Mucosa of stomach (tissue), 1 donor: Measurements from ENCODE around the gene FAM89B.

Experiments
- H3K27me3 ChIP-seq: one replicate; pipeline ENCODE4 v1.7.0; 2013; ENCODE audit warnings: mild to moderate bottlenecking, low read length; ENCODE audit not compliant: control insufficient read depth, insufficient read depth
- H3K36me3 ChIP-seq: one replicate; pipeline ENCODE4 v1.7.0; 2013; ENCODE audit warnings: low read length; ENCODE audit not compliant: control insufficient read depth, insufficient read depth
- H3K4me1 ChIP-seq: one replicate; pipeline ENCODE4 v1.7.0; 2013; ENCODE audit warnings: mild to moderate bottlenecking, low read length; ENCODE audit not compliant: control insufficient read depth, insufficient read depth
- H3K4me3 ChIP-seq: one replicate; pipeline ENCODE4 v1.7.0; 2013; ENCODE audit warnings: low read length
- H3K9ac ChIP-seq: one replicate; pipeline ENCODE4 v1.7.0; 2013; ENCODE audit warnings: mild to moderate bottlenecking, low read length, moderate library complexity
- H3K9me3 ChIP-seq: one replicate; pipeline ENCODE4 v1.7.0; 2013; ENCODE audit warnings: mild to moderate bottlenecking, low read length, moderate library complexity; ENCODE audit not compliant: control insufficient read depth
- donor health status: Pancreatic carcinoma.

The FAM89B gene

DNA sequence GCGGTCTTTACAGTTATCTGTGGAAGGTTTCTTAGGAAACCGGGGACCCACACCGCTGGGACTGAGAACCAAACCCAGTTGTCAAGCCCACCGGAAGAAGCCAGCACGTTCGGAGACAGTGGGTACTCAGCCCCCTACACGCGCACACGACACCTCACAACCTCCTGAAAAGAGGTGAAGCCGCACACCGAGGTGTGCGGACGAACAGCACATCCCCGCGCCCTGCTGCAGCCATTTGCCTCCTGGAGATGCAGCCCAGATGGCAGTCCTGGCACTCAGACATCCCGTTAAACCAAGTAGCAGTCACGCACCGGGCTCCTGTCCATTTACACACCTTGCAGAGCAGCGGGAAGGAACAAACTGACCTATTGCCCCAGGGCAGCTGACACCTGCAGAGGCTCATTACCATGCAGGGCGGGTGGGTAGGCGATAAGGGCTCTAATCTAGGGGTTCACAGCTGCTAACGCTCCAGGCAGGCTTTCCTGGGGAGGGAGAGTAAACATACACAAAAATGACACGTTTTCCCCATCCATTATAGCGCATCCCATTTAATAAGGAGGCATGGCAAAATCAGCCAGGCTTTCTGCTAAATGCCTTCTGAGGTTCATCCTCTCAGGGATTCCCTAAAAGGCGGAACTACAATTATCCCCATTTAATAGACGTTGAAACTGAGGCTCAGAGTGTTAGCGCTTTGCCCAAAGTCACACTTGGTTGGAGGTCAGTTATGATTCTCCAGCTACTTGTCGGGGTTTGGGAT is 2.7 kb downstream of the FAM89B start:
- H3K4me3 ChIP-seq: peak overlapping the region; percentile 37
- no peaks in the 10 kb centered on the region for H3K27me3 ChIP-seq
- H3K9ac ChIP-seq: peak overlapping the region; percentile 50
- no peaks in the 10 kb centered on the region for H3K9me3 ChIP-seq
- peaks cover 70% of the 10 kb centered on the region for H3K4me1 ChIP-seq
- peaks cover under 1% of the 10 kb centered on the region for H3K36me3 ChIP-seq

DNA sequence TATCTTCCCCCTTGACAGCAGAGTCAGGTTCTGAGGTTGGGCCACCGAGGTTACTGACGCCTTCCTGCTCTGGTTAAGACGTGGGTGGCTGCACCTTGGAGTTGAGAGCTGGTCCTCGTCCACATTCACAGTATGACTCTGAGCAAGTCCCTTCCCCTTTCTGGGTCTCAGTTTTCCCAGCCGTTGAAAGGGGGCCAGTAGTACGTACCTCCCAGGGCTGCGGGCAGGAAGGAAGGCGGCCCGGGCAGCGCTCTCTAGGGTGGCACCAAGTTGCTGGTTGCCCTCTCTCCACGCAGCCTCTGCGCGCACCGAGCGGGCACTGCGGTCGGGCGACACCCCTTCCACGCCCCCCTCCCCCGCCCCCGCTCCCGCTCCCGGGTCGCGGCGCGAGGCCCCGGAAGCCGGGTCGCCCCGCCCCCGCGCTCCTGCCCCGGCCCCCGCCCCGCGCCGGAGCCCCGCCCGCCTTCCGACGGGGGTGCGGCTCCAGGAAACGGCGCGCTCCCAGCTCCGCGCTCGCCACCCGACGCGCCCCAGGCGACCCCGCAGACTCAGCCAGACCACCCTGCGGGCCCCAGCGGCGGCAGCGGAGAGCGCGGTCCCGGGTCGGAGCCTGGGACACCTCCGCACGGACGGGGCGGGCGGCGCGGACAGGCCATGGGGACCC is 3.4 kb downstream of the FAM89B start, which contains the start of gene EHBP1L1:
TSS of gene EHBP1L1 (plus strand) at position 486 of the 664 bp plus-strand sequence. CDS start 250 bp downstream, outside the sequence.
- Histone ChIP-seq H3K9me3 (no peaks in the 10 kb centered on the region), H3K9ac (peak within 1 kb of the TSS; percentile 79), H3K27me3 (no peaks in the 10 kb centered on the region), H3K4me3 (peak within 1 kb of the TSS; percentile 89), H3K36me3 (peaks cover 6% of the 10 kb centered on the region), H3K4me1 (peaks cover 72% of the 10 kb centered on the region)

DNA sequence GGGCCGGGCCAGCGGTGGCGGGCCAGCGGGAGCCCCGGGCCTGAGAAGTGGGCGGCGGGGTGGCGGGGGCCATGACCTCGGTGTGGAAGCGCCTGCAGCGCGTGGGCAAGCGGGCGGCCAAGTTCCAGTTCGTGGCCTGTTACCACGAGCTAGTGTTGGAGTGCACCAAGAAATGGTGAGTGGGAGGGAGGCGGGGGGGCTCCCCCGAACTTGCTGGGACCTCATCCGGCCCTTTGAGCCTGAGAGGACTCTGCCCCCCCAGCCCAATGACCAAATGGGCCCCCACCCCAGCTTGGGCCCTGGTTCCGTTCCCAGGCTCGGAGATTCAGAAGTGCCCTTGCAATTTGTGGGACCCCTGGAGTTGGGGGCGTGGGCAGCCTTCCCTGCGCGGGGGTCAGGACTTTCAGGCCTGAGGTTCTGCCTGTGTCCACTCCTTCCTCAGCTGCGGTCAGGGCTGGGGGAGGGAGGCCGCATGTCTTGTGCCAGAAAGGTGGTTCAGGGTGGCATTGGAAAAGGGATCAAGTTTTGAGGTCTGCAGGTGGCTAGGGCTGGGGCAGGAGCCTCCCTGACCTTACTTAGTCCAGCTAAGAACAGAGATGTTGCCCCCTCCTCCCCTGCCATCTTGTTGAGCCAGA is 4.0 kb downstream of the FAM89B start:
- Histone ChIP-seq H3K9me3 (no peaks in the 10 kb centered on the region), H3K4me1 (peaks cover 67% of the 10 kb centered on the region), H3K36me3 (peaks cover 12% of the 10 kb centered on the region), H3K27me3 (no peaks in the 10 kb centered on the region), H3K4me3 (peak overlapping the region; percentile 89), H3K9ac (peak overlapping the region; percentile 79)

DNA sequence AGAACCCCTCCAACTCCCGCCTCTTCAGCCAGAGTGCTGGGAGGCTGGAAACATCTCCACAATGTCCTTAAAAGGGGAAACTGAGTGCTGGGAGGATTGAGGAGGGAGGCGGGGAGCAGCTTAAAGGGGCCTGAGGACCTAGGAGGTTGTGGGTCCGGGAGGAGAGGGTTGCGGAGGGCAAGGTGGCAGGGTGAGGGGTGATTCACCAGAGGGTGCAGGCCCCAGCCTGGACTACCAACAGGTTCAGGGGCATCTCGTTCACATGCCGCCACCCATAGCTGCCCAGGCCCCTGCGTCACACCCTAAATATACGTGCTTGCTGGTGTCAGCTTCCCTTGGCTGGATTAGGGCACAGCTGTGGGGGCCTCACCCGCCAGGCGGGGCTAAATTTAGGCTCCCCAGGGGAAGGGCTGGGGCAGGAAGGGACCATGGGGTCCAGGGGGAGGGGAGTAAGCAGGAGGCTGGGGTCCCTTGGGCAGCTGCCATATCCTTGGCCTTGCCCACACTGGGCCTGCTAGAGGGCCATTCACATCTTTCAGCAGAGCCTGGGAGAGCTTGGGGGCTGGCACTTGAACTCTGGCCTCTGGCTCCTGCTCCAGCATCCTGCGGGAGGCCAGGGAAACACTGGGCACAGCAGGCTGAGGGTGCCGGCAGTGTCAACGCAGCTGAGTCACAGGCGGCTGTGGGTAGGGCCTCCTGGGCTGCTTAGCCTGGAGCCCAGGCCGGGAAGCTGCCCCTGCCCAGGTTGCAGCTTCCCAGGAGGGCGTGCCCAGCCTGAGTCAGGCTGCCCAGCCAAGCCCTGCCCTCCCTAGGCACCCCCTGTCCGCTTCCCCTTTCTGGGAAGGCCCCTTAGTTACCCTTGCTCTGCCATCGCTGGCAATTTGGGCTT is 4.8 kb downstream of the FAM89B start:
- Histone ChIP-seq H3K4me3 (peak overlapping the region; percentile 89), H3K4me1 (peaks cover 59% of the 10 kb centered on the region), H3K27me3 (no peaks in the 10 kb centered on the region), H3K36me3 (peaks cover 13% of the 10 kb centered on the region), H3K9me3 (no peaks in the 10 kb centered on the region), H3K9ac (peak overlapping the region; percentile 79)

DNA sequence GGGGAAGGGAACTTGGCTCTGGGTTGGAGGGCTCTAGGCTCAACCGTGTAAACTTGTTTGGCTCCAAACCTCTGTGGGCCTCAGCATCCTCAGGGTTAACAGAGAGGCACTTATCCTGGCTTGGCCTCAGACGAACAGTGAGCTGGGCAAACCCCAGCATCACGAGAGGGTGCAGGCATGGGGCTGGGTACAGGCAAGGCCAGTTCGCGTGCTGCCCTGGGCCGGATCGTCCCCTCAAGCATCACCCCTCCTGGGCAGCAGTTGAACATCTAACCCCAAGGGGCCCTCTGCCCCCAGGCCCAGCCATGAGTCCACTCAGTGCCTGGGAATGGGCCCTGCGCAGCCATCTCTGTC is 5.4 kb downstream of the FAM89B start:
- Histone ChIP-seq H3K4me1 (peaks cover 58% of the 10 kb centered on the region), H3K4me3 (peak overlapping the region; percentile 41), H3K27me3 (no peaks in the 10 kb centered on the region), H3K9ac (peak overlapping the region; percentile 79), H3K36me3 (peaks cover 13% of the 10 kb centered on the region), H3K9me3 (no peaks in the 10 kb centered on the region)

DNA sequence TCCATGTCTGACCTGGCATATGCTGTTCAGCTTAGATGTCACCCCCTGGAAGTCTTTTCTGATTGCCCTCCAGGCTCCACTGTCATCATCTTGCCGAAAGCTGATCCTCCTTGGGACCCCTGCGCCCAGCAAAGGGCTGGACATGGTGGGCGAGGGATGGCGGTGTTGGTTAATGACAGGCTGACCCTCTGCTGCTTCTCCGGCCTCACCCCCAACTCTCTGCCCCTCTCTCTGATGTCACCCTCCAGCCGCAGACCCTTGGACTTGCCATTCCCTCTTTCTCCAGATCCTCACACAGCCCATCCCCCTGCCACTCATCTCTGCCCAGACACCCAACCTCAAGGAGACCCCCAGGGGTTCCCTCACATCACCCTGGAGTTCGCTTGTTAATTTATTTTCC is 5.8 kb downstream of the FAM89B start:
- Histone ChIP-seq H3K4me1 (peaks cover 55% of the 10 kb centered on the region), H3K9ac (peak overlapping the region; percentile 79), H3K36me3 (peaks cover 13% of the 10 kb centered on the region), H3K4me3 (peak overlapping the region; percentile 41), H3K9me3 (no peaks in the 10 kb centered on the region), H3K27me3 (no peaks in the 10 kb centered on the region)

DNA sequence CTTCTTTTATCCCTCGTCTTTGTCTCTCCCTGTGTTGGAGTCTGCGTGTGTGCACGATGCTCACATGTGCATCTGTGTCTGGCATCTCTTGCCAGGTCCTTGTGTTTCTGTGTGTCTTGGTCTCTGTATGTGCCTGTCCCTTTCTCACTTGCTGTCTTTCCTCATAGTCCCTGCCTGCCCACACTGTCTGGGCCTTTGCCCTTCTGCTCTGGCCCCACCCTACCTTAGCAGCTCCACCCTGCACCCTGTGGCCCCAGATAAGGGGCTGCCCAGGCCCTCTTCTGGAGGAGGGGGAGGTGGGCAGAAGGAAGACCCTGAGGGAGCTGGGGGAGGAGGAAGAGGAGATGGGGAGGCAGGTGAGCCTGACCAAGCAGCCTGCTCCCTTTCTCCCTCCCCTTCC is 6.3 kb downstream of the FAM89B start:
- H3K36me3 ChIP-seq: peaks cover 16% of the 10 kb centered on the region
- peaks cover 50% of the 10 kb centered on the region for H3K4me1 ChIP-seq
- no peaks in the 10 kb centered on the region for H3K27me3 ChIP-seq
- H3K4me3 ChIP-seq: no peak overlapping the region
- no peaks in the 10 kb centered on the region for H3K9me3 ChIP-seq
- peak overlapping the region; percentile 18 for H3K9ac ChIP-seq

DNA sequence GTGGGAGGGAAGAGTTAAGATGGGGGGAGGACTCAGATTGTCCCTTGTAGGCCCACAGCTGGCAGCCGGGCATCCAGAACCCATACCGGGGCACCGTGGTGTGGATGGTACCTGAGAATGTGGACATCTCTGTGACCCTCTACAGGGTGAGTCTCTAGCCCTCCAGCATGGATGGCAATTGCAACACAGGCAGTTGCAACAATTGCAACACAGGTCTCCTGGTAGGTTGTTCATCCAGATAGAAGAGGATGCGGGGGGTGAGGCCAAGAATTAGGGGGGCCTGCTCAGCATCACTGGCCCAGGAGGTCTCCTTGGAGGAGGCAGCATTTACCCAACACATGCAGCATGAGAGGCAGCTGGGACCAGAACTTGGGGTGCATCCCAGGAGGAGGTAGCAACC is 7.0 kb downstream of the FAM89B start:
- H3K27me3 ChIP-seq: no peaks in the 10 kb centered on the region
- peaks cover 51% of the 10 kb centered on the region for H3K4me1 ChIP-seq
- no peak overlapping the region for H3K9ac ChIP-seq
- no peaks in the 10 kb centered on the region for H3K9me3 ChIP-seq
- H3K4me3 ChIP-seq: no peak overlapping the region
- peaks cover 18% of the 10 kb centered on the region for H3K36me3 ChIP-seq

DNA sequence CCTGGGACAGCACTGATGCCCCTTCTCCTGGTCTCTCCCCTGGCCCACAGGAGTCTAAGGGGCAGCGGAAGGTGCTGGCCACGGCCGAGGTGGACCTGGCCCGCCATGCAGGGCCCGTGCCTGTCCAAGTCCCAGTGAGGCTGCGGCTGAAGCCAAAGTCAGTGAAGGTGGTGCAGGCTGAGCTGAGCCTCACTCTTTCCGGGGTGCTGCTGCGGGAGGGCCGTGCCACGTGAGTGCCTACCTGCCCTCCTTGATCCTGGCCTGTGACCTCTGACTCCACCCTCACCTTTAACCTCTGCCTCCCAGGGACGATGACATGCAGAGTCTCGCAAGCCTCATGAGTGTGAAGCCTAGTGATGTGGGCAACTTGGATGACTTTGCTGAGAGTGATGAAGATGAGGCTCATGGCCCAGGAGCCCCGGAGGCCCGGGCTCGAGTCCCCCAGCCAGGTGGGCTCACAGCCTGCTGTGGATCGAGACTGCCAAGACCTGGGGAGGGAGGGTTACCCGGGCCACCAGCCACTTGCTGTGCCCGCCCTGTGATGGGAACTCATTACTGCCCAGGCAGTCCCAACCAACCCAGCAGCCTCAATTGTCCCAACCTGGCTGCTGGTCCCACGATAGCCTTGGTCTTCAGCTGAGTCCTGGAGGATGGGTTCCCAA is 7.8 kb downstream of the FAM89B start:
- no peak overlapping the region for H3K4me3 ChIP-seq
- H3K9ac ChIP-seq: no peak overlapping the region
- no peaks in the 10 kb centered on the region for H3K9me3 ChIP-seq
- peaks cover 45% of the 10 kb centered on the region for H3K4me1 ChIP-seq
- H3K36me3 ChIP-seq: peaks cover 18% of the 10 kb centered on the region
- no peaks in the 10 kb centered on the region for H3K27me3 ChIP-seq

DNA sequence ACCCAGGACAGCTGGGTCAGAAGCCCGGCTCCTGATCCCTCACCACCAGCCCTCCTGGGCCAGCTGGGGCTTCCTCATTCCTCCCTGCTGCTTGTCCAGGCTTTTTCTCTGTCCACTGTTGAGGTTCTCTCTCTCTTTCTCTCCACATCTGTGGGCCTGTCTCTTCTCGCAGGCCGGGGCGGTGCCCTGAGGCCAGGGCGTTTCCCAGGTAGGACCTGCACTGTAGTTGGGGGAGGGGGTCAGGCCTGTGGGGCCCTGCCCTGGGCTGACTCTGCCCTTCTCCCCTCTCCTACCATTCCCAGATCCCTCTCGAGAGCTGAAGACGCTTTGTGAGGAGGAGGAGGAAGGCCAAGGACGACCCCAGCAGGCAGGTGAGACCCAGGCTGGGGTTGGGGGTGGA is 8.4 kb downstream of the FAM89B start:
- peaks cover 40% of the 10 kb centered on the region for H3K4me1 ChIP-seq
- H3K9me3 ChIP-seq: no peaks in the 10 kb centered on the region
- H3K36me3 ChIP-seq: peaks cover 18% of the 10 kb centered on the region

DNA sequence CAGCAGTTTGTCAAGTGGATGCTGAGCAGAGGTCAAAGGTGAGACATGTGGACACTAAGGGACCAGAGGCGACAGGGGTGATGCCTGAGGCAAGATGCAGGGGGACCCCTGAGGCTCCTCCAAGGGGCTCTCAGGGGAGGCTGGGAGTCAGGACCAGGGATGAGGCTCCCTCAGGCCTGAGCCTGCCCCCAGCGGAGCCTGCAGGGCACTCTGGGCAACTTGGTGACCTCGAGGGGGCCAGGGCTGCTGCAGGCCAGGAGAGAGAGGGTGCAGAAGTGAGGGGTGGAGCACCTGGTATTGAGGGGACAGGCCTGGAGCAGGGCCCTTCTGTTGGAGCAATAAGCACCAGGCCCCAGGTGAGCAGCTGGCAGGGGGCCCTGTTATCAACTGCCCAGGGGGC is 9.6 kb downstream of the FAM89B start:
- H3K9me3 ChIP-seq: no peaks in the 10 kb centered on the region
- no peak overlapping the region for H3K4me3 ChIP-seq
- no peak overlapping the region for H3K9ac ChIP-seq
- H3K27me3 ChIP-seq: no peaks in the 10 kb centered on the region
- peaks cover 33% of the 10 kb centered on the region for H3K4me1 ChIP-seq
- peaks cover 18% of the 10 kb centered on the region for H3K36me3 ChIP-seq

More for the DNA sequence above, 8.4 kb downstream of the FAM89B start:
- Histone ChIP-seq H3K9ac (no peak overlapping the region), H3K4me3 (no peak overlapping the region), H3K27me3 (no peaks in the 10 kb centered on the region)
